Activated CD4-positive, alpha-beta T cell treated with anti-CD3 and anti-CD28 coated beads, Interleukin-2, Interleukin-6, amounts not matched to agents 100 ng/mL and 50 ng/mL, durations not matched to agents 16 hours and 8 hours (primary cell): Measurements from ENCODE around the gene ITK.

Experiments used
- DNase-seq: peaks from one replicate; pipeline ENCODE4 v3.0.0-alpha.2; 2020

Gene ITK

DNA sequence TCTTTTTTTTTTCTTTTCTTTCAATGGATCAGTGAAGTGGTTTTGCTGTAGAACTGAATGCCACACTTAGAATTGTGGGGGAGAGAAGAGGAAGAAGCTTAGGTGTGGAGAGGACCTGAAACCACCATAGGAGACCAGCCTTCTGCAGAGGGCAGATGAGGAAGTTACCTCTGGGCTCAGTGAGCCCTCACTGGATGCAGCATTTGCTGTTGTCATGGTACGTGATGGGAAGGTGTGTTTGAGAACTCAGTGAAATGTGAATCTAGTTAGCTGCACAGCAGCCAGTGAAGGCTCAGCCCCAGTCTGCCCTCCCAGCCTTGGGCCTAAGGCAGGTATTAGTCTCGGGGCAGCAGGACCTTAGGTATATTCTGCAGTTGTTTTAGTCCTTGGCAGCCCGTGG, 102.8 kb downstream of the ITK start:
- no peak for DNase-seq

DNA sequence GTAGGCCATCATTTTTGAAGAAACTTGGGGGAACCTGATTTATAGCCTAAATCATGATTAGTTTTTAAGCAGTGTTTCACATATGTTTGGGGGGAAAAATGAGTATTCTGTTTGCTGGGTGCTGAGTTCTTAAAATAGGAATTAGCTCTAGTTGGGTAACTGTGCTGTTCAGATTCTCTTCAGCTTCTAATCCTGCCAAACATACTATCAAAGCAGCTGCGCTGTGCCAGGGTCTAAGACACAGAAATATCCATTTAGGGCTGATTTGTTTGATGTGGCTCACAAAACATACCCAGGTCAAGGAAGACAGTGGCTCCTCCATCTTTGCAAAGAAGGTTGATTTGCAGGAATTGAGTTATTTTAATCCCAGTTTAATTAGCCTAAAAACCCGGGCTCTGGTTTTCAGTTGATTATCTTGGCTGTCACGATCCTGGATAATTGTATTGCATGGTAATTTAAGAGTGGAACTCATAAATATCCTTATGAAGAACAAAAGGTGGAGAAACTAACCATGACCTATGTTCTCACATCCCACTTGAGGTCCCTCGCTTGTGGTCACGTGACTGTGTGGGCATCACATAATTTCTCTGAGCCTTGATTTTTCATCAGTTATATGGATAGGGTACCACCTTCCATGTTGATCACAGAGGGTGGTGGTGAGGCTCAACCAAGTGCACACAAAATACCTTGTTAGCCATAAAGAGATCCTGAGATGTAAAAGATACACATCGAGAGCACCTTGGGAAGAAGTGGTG, 104.0 kb downstream of the ITK start:
- DNase-seq, result no peak

DNA sequence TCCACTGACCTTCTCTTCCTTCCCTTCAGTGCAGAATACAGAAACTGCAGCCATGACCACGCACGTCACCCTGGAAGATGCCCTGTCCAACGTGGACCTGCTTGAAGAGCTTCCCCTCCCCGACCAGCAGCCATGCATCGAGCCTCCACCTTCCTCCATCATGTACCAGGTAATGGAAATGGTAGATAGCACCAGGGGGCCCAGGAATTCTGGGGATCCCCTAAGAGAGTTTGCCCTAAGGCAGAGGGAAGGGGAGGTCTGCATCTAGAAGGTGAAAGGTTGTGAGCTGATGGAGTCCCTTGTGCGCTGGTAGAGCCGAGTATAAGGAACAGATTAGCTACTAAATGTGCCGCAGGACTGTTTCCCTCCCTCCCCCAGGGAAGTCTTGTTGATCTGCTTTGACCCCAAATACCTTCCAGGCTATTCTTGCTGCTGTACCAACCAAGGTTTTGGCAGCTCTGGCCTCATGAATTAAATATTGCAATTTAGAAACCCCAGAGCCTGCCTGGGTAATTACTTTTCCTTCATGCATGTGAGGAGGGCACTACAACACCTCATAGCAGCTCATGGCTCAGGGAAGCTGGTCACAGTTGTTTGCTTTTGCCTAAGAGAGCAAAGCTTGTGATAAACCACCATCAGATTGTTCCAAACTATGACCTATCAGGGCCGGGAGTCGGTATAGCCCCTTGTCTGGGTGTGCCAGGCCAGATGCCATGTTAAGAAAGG, 104.8 kb downstream of the ITK start:
- no peak for DNase-seq

DNA sequence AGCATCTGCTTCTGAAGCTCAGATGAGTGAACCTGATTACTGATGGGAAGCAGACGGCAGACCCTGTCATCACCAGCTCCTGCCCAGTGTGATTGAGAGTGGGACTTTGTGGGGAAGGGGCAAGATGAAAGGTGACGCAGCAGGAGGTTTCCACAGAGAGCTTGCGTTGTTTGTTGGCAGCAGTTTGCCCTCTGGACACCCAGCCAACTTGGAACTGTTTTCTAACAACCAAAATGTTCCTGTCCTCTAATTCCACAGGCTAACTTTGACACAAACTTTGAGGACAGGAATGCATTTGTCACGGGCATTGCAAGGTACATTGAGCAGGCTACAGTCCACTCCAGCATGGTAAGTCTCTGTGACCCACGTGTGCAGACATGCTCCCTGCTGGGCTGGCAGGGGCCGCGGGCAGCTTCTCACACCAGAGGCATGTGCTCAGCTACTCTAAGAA, 106.1 kb downstream of the ITK start:
- DNase-seq, result no peak

DNA sequence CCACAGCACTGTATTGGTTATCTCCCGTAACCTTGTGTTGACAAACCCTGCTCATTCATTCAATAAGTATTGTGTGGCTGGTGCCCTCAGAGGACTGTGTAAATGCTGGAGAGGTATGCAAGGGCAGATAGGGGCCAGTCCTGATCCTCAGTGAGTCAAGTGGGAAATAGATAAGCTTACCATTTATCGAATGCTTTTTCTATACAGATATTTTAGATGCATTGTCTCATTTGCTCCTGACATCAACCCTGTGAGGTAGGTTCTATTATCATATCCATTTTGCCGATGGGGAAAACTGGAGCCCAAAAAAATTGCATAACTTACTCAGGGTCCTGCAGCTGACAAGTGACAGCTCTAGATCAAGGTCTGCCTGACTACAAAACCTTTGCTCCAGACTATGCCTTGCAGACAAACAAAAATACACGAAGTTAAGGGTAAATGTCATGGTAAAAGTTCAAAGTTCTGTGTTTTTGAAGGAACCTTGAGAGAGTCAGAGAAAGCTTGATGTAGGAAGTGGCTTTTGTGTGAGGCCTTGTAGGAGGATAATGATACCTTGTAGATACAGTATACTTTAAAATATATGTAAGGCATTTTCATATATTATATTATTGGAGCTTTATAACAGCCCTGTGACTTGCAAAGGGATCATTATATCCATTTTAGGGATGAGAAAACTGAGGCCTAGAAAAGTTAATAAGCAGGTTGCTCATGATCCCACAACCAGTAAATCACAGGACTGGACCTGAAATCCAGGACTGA, 107.9 kb downstream of the ITK start:
- no peak for DNase-seq

DNA sequence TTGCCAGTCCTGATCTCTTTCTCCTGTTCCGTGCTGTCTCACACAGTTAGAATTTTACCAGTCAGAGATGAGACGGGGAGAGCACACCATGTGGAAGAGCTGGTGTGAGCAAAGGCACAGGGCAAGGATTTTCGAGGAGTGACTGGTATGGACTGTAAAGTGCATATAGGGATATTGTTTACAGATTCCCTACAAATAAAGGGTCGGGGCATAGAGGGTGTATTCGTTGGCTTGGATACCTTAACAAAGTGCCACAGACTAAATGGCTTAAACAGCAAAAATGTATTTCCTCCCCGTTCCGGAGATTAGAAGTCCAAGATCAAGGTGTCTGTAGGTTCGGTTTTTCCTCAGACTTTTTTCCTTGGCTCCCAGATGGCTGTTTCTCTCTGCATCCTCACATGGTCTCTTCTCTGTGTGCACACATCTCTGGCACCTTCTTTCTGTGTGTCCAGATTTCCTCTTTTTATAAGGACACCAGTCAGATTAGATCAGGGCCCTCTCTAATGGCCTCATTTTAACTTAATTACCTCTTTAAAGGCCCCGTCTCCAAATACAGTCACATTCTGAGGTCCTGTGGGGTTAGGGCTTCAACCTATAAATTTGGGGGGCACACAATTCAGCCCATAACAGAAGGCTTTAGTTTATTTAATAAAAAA, 108.7 kb downstream of the ITK start:
- DNase-seq, result no peak

DNA sequence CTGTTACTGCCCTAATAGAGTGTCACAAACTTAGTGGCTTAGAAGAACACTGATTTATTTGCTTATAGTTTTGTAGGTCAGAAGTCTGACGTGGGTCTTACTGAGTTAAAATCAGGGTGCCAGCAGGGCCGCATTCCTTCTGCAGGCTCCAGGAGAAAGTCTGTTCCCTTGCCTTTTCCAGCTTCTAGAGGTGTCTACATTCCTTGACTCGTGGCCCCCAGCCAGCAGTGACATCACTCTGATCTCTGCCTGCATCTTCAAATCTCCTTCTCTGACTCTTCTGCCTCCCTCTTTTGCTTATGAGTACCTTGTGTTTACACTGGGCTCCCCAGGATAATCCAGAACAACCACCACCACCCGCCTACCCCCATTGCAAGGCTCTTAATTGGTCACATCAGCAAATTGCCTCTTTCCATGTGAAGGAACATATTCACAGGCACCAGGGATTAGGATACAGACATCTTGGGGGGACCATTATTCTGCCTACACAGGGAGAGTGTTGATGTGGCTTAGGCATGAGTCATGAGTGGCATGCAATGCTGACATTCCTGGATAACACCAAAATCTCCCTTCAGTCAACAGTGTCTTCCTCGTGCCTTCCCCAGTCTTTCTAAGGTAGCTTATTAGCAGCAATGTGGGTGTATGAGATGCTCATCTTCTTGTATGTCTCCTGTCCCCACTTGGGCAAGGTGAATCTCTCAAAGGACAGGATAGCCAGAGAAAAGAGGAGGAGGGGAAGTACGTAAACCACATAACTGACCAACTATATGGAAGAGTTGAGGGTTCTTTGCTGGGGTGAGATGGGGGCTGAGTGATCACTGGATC, 109.7 kb downstream of the ITK start:
- no peak for DNase-seq

DNA sequence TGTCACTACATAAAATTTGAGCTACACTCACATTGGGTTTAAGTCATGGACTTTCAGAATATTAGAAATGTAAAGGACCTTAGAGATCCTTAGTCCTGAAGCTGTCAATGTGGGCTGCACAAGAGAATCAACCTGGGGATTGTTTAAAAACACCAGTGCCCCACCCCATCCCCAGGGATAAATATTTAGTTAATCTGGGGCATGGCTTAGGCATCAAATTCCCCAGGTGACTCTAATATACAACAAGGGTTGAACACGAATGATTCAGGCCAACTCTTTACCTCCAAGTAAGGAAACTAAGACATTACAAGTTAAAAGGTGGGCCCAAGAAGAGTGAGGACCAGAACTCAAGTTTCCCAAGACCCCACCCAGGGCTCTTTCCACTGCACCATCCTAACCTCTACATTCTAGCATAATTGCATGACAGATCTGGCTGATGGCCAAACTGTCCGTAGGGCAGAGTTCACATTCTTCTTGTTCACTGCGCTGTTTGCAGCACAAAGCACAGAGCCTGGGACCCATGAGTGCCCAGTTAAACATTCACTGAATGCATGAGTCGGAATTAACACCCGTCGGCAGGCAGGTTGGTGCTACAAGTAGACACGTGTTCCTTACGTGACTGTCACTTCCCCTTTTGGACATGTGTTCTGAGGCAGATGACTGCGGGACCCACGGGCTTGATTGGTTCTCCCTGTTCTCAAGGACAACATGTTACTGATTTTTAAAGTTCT, 110.5 kb downstream of the ITK start:
- no peak for DNase-seq

DNA sequence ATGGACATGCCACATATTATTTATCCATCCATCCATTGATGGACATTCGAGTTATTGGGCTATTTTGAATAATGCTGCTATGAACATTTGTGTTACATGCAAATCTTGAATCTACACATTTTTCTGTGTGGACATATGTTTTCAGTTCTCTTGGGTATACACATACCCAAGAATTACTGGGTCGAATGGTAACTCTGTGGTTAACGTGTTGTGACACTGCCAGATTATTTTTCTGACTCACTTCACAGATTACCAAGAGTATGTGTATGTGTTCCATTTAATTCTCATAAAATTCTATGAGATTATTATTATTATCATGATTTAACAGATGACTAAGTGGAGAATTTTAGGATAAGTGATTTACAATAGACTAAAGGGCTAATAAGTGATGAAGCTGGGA, 112.0 kb downstream of the ITK start:
- DNase-seq, result no peak

DNA sequence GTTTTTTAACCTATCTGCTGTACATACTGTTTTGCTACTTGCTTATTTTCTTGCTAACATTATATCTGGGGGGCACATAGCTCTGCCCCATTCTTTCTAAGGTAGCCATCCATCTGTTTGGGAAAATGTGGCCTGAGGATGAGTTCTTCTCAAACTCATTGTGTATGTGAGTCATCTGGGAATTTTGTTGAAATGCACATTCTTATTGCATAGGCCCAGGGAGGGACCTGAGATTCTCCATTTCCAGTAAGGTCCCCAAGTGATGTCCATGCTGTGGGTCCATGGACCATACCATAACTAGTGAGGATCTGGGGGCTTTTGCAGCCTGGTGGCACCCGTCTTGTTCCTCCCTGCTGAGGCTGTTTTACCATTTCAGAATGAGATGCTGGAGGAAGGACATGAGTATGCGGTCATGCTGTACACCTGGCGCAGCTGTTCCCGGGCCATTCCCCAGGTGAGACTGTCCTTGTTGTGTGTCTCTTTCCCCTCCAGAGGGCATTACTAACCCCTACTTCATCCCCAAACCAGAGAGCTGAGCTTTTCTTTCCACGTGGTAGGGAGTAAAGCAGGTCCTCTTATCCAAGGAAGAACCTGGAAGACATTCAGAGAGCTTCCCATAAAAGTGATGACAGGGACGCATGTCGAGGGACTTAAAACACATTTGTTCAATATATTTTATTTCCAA, 113.9 kb downstream of the ITK start:
- DNase-seq, result no peak

DNA sequence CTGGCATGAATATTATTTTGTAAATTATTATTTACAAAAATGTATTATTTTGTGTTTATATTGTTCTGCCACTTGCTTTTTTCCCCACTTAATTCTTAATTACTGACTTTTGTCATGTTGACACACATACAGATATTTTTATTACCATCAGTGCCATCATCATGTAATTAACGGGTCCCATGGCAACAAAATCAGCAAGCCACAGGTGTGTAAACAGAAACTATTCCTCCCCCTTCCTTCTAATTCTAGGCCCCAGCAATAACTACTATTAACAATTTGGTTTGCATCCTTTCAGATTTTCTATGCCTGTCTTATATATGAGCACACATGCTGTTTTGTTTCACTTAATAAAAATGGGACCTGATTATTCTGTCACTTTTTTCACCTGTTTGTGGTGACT, 114.6 kb downstream of the ITK start:
- DNase-seq, result no peak

DNA sequence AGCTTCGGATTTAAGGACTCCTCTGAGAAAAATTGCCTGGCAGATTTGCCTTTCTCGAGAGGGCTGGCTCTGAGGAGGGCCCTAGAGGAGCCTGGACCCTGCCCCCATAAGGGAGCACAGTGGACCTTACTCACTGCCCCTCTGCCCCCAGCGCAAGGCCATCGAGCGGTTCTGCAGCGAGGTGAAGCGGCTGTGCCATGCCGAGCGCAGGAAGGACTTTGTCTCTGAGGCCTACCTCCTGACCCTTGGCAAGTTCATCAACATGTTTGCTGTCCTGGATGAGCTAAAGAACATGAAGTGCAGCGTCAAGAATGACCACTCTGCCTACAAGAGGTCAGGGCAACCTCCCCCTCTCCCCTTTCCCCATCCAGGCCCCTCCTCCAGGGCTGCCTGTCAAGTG, 119.9 kb downstream of the ITK start:
- DNase-seq, result no peak

DNA sequence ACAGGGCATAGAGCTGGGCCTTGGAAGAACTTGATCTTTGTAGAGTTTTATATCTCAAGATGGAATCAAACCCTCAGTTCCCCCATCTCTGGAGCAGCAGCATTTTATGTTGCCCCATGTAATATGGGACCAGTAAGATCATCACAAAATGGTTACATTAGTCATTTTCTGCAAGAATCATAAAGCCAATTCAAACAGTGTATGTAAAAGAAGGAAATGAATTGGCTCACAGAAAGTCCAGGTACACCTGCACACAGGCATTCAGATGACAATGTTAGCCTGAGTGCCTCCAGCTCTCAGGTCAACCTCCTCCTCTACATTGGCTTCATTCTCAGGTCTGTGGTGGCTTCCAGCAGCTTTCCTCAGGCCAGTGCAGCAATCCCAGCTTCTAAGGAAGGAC, 120.4 kb downstream of the ITK start:
- DNase-seq, result no peak

DNA sequence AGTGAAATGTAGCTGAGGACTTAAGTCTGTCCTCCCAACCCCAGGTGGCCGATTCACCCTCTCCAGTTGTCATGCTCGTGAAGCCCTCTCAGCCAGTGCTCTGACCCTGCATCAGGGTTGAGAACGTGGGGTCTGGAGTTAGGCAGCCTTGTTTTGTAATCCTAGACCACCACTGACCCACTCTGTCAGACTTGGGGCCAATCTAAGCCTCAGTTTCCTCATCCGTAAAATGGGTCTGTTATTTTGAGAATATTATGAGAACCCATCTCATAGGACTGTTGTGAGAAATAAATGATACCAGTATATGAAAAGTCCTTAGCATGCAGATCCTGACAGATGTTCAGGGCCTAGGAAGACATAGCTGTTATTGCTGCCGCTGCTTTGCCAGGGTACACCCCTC, 122.4 kb downstream of the ITK start:
- no peak for DNase-seq

DNA sequence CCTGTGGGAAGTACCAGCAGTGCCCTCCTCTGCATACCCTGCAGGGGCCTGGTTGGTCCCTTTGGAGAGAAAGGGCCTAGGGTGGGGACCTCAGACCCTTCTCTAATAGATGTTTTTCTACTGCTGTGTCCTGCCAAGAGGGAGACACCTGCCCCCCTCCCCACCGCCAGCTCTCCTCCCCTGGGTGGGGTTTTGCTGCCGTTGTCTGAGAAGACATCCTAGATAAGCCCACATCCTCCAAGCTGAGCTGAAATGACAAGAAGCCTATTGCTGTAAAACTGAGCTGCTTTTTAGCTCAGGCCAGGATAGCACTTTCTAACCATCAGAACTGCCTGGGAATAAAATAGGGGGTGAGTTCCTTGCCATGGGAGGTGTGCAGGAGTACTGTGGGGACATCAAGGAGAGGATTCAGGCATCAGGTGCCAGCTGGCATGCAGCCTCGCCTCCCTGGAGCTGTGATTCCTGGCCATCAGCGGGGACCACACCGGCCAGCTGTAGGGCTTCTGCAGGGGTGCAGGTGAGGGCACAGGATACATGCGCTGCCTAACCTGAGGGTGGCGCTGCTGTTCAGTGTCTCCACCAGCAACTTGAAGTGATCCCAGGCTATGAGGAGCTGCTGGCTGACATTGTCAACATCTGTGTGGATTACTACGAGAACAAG, 123.2 kb downstream of the ITK start:
- DNase-seq, result no peak
